ENCODE results near the gene COG4.

The COG4 gene

DNA sequence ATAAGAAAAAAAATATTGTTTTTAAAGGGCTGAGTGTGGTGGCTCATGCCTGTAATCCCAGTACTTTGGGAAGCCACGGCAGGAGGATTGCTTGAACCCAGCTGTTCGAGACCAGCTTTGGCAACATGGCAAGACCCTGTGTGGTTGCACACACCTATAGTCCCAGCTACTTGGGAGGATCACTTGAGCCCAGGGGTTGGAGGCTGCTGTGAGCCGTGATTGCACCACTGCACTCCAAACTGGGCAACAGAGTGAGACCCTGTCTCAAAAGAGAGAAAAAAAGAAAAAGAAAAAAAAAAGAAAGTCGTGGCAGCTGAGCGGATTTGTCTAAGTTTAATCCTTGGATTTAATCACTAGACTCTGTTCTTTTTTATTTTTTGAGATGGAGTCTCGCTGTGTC is 75.3 kb downstream of the COG4 start:
- Histone ChIP-seq H3K4me1 (ENCODE audit: insufficient read depth, low read length) (no peaks in the 10 kb centered on the region), H3K4me3 (ENCODE audit: low read depth in 1 of 2, low read length in 2 of 2) (no peak overlapping the region), H3K79me2 (ENCODE audit: insufficient read depth, low read length) (no peaks in the 10 kb centered on the region), H3K9me3 (ENCODE audit: insufficient read depth, low read length, severe bottlenecking) (no peaks in the 10 kb centered on the region), H4K20me1 (ENCODE audit: insufficient read depth, low read length) (no peaks in the 10 kb centered on the region), H3K4me2 (ENCODE audit: insufficient read depth, low read length) (no peak overlapping the region), H2AFZ (ENCODE audit: low read depth, low read length) (no peak overlapping the region), H3K36me3 (ENCODE audit: insufficient read depth, low read length) (no peaks in the 10 kb centered on the region), H3K27ac (ENCODE audit: low read length) (no peak overlapping the region), H3K27me3 (ENCODE audit: insufficient read depth, low read length, poor library complexity) (no peaks in the 10 kb centered on the region), H3K9ac (ENCODE audit: low read depth, low read length) (no peak overlapping the region)
- DNase-seq (no peak), ATAC-seq (ENCODE audit: insufficient read depth, low read depth) (no peak)
- TF ChIP-seq, protein P1, sequence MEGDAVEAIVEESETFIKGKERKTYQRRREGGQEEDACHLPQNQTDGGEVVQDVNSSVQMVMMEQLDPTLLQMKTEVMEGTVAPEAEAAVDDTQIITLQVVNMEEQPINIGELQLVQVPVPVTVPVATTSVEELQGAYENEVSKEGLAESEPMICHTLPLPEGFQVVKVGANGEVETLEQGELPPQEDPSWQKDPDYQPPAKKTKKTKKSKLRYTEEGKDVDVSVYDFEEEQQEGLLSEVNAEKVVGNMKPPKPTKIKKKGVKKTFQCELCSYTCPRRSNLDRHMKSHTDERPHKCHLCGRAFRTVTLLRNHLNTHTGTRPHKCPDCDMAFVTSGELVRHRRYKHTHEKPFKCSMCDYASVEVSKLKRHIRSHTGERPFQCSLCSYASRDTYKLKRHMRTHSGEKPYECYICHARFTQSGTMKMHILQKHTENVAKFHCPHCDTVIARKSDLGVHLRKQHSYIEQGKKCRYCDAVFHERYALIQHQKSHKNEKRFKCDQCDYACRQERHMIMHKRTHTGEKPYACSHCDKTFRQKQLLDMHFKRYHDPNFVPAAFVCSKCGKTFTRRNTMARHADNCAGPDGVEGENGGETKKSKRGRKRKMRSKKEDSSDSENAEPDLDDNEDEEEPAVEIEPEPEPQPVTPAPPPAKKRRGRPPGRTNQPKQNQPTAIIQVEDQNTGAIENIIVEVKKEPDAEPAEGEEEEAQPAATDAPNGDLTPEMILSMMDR (IDR thresholded peaks at IDR 0.05; ENCODE audit: borderline replicate concordance, extremely low read depth, low read length, poor library complexity, severe bottlenecking) = no peak
- TF ChIP-seq EZH2 (IDR thresholded peaks at IDR 0.05; ENCODE audit: borderline replicate concordance, low read depth, low read length, severe bottlenecking) = no peak

DNA sequence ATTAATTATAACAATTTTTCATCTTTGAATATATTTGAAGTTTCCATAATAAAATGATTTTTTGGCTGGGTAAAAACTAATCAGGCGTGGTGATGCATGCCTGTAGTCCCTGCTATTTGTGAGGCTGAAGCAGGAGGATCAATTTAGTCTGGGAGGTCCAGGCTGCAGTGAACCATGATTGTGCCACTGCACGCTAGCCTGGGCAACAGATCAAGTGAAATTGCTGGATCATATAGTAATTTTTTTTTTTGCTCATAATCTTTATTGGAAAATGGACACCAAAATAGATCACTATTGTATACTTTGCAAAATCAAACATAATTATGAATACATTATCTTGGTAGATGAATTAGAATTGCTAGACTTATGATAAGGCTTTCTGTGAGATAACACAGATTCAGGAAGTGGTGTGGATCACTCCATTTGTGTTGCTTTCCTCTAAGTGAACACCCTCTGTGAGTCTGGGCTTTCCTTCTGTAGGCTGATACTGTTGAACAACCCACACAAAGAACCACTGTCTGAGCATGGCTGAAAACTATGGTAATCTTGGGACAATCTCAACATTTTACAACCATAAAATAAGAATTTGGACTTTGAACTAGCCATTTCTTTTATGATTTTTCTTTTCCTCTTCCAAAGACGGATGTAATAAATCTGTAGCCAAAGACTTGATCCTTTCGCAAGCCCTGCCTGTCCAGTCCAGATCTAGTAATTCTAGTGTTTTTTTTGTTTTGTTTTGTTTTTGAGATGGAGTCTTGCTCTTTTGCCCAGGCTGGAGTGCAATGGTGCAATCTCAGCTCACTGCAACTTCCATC is 78.9 kb downstream of the COG4 start:
- no peaks in the 10 kb centered on the region for H3K79me2 ChIP-seq (ENCODE audit: insufficient read depth, low read length)
- H3K9ac ChIP-seq (ENCODE audit: low read depth, low read length) = no peak overlapping the region
- TF ChIP-seq, protein P1 (IDR thresholded peaks at IDR 0.05; ENCODE audit: borderline replicate concordance, extremely low read depth, low read length, poor library complexity, severe bottlenecking) = no peak
- no peak for TF ChIP-seq EZH2 (IDR thresholded peaks at IDR 0.05; ENCODE audit: borderline replicate concordance, low read depth, low read length, severe bottlenecking)
- ATAC-seq (ENCODE audit: insufficient read depth, low read depth) (no peak), DNase-seq (no peak)
- no peaks in the 10 kb centered on the region for H3K9me3 ChIP-seq (ENCODE audit: insufficient read depth, low read length, severe bottlenecking)
- no peak overlapping the region for H3K4me3 ChIP-seq (ENCODE audit: low read depth in 1 of 2, low read length in 2 of 2)
- no peaks in the 10 kb centered on the region for H4K20me1 ChIP-seq (ENCODE audit: insufficient read depth, low read length)
- H3K27me3 ChIP-seq (ENCODE audit: insufficient read depth, low read length, poor library complexity) = no peaks in the 10 kb centered on the region
- H3K4me2 ChIP-seq (ENCODE audit: insufficient read depth, low read length) = no peak overlapping the region
- peak overlapping the region; percentile 48; the same call in 1 of the 2 replicates for H2AFZ ChIP-seq (ENCODE audit: low read depth, low read length)
- H3K27ac ChIP-seq (ENCODE audit: low read length) = no peak overlapping the region
- H3K36me3 ChIP-seq (ENCODE audit: insufficient read depth, low read length) = no peaks in the 10 kb centered on the region
- peaks cover 8% of the 10 kb centered on the region for H3K4me1 ChIP-seq (ENCODE audit: insufficient read depth, low read length)

- H3K27ac ChIP-seq (ENCODE audit: low read length) = no peak overlapping the region
- peaks cover 14% of the 10 kb centered on the region for H3K79me2 ChIP-seq (ENCODE audit: insufficient read depth, low read length)
- peaks cover 8% of the 10 kb centered on the region; the same call in 1 of the 2 replicates for H4K20me1 ChIP-seq (ENCODE audit: insufficient read depth, low read length)
- H3K9ac ChIP-seq (ENCODE audit: low read depth, low read length) = no peak overlapping the region
- H3K9me3 ChIP-seq (ENCODE audit: insufficient read depth, low read length, severe bottlenecking) = no peaks in the 10 kb centered on the region
- no peak overlapping the region for H3K4me2 ChIP-seq (ENCODE audit: insufficient read depth, low read length)
- H2AFZ ChIP-seq (ENCODE audit: low read depth, low read length) = no peak overlapping the region
- H3K27me3 ChIP-seq (ENCODE audit: insufficient read depth, low read length, poor library complexity) = no peaks in the 10 kb centered on the region
- no peak overlapping the region for H3K4me3 ChIP-seq (ENCODE audit: low read depth in 1 of 2, low read length in 2 of 2)
- H3K36me3 ChIP-seq (ENCODE audit: insufficient read depth, low read length) = no peaks in the 10 kb centered on the region
- ATAC-seq (ENCODE audit: insufficient read depth, low read depth) = no peak
- H3K4me1 ChIP-seq (ENCODE audit: insufficient read depth, low read length) = peaks cover 20% of the 10 kb centered on the region
- no peak for DNase-seq
- TF ChIP-seq EZH2 (IDR thresholded peaks at IDR 0.05; ENCODE audit: borderline replicate concordance, low read depth, low read length, severe bottlenecking) = no peak
- TF ChIP-seq, protein P1 (IDR thresholded peaks at IDR 0.05; ENCODE audit: borderline replicate concordance, extremely low read depth, low read length, poor library complexity, severe bottlenecking) = no peak
Observed at GRCh38 chr16:70442344-70442743, 81.0 kb downstream of the COG4 start.
